T-helper 1 cell (primary cell): ENCODE measurements around the gene FAM89A.

Source experiments
- DNase-seq, 5 donors: peaks; one replicate each; pipeline ENCODE4 v3.0.0-alpha.2; 2012 to 2020
- total RNA-seq, 4 donors: gene quantifications; one replicate each; lab custom pipeline; 2026; lab: John Stamatoyannopoulos, UW

FAM89A gene
- 0.80 to 2.2 (median 1.3) reads per million in 4 donors for total RNA-seq

DNA sequence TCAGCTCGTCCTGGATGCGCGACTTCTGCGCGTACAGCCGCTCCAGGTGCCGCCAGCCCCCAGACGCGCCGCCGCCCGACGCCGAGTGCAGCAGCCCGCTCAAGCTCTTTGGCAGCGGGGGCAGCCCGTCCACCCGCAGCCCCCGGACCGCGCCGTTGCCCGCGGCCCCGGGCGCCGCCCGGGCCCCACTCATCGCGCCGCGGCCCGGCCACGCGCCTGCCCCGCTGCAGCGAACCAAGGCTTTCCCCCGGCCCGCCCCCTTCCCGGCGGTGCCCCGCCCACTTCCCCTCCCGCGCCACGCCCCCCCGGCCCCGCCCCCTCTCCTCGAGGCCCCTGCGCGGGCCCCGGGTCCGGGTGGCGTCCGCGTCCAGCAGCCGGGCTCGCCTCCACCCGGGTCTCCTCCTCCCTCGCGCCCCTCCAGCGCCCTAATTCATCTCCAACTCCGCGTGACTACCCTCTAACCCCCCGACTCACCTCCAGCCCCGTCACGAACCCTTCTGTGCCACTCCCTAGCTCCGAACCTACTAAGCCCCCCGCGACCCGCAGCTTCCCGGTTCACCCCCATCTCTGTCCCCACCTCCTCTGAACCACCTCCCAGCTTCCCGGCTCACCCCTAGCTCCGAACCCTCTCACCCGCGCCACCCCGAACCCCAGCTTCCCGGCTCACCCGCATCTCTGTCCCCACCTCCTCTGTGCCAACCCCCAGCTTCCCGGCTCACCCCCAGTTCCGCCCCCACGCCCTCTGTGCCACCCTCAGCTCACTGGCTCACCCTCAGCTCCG lies at the start of gene FAM89A:
TSS of gene FAM89A (minus strand) at position 236 of the 781 bp plus-strand sequence. CDS start at position 193, 43 bp downstream.
- DNase-seq, result peak; percentile 53 to 71 (median 62)

- no peak for DNase-seq
Observed at GRCh38 chr1:231084353-231084752, 44.3 kb upstream of the FAM89A start.

DNA sequence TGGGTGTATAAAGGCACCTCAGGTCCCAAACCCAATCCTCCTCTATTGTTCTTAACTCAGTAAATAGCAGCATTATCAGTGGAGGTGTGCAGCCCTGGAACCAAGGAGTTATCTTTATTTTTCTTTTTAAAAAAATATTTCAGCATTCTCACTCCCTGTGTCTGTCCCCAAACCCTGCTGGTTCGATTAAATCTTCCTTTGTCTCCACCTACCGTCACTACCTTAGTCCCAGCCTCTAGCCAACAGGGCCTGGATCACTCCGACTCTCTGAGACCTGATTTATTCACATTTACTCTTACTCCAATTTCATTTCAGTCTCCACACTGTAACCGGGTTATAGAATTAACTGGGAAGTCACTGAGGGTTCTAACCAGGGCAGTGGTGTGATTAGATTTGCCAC lies 39.1 kb upstream of the FAM89A start:
- no peak for DNase-seq

DNA sequence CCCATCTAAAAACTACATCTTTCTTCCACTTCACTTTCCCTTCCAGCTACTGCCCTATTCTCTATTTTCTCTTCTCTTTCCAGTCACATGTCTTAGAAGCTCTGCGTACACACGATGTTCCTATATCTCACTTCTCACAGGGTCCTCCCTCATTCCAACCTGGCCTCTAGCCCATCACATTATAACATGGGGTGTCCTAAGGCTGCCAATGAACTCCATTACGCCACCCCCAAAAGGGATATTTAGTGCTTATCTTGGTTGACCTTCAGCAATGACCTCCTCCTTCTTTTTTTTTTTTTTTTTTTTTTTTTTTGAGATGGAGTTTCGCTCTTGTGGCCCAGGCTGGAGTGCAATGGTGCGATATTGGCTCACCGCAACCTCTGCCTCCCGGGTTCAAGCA lies 38.2 kb upstream of the FAM89A start:
- DNase-seq, result no peak

DNA sequence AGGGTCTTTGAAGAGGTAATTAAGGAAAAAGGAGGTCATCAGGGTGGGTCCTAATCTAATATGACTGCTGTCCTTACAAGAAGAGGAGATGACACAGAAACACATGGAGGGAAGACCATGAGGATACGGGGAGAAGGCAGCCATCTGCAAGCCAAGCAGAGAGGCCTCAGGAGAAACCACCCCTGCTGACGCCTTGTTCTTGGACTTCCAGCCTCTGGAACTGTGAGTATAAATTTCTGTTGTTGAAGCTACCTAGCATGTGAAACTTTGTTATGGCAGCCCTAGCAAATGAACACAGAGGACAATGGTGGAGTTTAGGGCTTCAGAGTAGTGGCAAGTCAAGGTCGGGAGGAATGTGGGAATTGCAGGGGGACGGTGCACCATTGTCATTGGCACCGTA lies 36.7 kb upstream of the FAM89A start:
- no peak for DNase-seq

- DNase-seq, result no peak
Observed at GRCh38 chr1:231075497-231075896, 35.4 kb upstream of the FAM89A start.

DNA sequence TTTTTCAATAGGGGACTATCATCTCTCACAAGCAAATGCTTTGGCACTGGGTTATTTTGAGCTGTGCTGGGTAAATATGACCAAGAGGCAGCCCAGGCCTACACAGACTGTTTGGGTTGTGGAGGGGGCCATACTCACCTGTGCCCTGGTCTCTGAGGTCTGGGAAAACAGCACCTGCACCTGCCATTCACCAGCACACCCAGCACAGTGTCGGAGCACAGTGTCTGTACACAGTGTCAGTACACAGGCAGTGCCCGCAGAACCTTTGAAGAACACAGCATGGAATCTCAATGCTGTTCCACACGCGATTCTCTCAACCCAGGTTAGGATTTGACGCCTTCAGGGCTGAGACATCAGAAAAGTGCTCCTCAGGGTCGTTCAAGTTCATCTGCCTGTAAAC lies 35.0 kb upstream of the FAM89A start:
- no peak for DNase-seq

DNA sequence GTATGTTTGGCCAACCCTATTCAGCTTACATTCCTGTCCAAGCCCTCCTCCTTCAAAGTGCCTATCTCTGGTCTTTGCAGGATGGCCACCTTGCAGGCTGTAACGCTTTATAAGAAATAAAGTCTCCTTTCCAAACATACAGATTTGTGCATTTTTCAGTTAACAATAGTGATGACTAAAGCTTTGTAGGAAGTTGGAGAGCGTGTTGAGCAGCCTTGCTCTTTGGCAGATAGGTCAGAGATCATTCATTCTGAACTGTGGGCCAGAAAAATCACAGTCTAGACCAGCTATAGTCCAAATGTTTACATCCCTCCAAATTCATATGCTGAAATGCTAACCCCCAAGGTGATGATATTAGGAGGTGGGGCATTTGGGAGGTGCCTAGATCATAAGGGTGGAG lies 34.0 kb upstream of the FAM89A start:
- DNase-seq, result no peak

DNA sequence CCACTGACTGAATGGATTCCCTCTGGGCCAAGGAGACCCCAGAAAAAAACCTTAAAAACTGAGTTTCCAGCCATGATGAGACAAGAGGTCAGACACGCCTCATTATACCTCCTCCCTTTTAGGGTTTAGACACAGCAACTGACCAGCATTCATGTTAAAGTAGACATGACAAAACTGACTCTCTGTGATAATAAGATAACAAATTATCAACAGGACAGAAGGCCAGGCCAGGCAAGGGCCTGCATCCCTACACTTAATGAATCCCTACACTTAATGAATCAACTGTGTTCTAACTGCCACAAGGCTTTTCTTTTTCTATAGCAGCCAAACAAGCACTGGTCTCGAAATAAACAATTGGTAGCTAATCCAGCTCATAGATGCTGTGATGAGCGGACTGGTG lies 33.3 kb upstream of the FAM89A start:
- DNase-seq, result no peak

GRCh38 chr1:231072502-231073094 lies 32.5 kb upstream of the FAM89A start:
- DNase-seq, result no peak

GRCh38 chr1:231072041-231072440 lies 32.0 kb upstream of the FAM89A start:
- no peak for DNase-seq

- DNase-seq, result no peak
Observed at GRCh38 chr1:231070758-231071444, 30.8 kb upstream of the FAM89A start.

GRCh38 chr1:231069333-231069732 lies 29.3 kb upstream of the FAM89A start:
- no peak for DNase-seq

- no peak for DNase-seq
Observed at GRCh38 chr1:231068762-231069161, 28.7 kb upstream of the FAM89A start.

GRCh38 chr1:231065510-231066241 lies 25.6 kb upstream of the FAM89A start:
- DNase-seq, result no peak

- DNase-seq, result no peak
Observed at GRCh38 chr1:231064418-231064817, 24.4 kb upstream of the FAM89A start.

GRCh38 chr1:231063331-231063730 lies 23.3 kb upstream of the FAM89A start:
- DNase-seq, result no peak

DNA sequence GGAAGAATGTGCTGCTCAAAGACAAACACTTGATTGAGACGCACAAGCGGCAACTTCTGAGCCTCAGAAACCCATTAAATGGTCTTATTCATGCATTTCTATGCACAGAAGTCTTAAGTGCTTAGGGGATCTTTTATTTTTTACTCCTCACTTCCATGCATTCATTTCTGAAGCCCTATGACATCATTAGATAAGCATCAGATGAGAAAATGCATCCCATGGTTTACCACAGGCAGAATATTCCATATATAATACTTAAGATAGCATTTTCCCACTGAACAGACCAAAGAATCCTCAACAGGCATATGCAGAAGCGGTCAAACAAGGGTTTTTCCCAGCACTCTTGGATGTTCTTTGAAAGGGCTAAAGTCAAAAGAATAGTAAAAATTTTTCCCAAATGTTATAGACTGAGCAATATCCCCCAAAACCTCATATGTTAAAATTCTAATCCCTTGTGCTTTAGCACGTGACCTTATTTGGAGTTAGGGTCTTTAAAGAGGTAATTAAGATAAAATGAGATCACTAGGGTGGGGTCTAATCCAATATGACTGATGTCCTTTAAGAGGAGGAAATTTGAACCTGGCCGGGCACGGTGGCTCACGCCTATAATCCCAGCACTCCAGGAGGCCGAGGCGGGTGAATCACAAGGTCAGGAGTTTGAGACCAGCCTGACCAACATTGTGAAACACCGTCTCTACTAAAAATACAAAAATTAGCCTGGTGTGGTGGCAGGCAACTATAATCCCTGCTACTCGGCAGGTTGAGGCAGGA lies 22.6 kb upstream of the FAM89A start:
- DNase-seq, result no peak

DNA sequence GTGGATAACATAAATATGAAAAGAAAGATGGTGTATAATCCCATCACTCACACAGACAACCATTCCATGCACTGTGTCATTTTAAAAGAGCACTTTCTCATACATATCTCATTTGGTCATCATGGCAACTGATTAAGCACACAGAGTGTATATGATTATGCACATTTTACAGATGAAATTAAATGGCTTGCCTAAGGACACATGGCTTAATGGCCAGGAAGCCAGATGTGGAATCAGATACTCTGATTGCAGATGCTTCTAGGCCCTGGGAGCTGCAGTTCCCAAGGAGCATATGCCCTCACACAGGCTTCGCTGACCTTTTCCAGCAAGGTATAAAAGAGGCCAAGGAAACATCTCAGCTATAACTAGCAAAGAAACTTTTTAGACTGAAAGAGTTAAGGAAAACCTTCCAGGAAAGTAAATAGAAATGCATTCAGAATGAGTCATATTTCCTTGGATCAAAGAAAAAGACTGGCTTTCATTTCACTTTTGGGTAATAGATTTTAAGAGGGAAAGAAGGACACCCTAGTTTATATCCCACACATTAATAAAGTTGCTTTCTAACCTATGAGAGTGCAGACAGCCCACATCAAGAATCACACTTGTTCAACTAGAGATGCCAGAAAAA lies 19.6 kb upstream of the FAM89A start:
- DNase-seq, result no peak

DNA sequence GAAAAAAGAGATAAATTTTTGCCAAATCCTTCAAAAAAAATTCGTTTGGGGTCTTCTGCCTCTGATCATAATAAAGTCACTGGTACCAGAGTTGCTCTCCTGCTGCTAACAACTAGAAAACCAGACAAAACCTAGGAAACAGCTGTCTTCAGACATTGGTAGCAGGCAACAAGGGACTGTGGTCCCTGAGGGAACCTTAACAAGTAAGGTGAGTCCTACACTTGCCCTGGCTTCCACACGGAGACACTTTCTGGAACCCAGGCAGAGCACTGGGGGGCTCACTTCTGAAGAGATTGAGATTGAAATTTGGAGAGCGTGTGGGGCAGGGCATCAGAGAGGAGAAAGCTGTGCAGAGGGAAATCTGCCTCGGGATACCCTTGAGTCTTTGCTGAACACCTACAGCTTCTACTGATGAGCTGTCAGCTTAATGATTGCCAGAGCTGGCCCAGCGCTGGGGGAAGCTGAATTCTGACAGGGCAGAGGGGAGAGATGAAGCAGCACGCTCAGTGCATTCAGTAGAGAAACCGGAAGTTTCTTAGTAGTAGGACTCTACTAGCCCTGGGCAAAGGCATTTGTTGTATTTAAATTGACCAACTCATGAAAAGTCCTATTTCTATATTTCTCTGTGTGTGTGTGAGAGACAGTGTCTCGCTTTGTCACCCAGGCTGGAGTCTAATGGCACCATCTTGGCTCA lies 18.5 kb upstream of the FAM89A start:
- DNase-seq, result no peak

DNA sequence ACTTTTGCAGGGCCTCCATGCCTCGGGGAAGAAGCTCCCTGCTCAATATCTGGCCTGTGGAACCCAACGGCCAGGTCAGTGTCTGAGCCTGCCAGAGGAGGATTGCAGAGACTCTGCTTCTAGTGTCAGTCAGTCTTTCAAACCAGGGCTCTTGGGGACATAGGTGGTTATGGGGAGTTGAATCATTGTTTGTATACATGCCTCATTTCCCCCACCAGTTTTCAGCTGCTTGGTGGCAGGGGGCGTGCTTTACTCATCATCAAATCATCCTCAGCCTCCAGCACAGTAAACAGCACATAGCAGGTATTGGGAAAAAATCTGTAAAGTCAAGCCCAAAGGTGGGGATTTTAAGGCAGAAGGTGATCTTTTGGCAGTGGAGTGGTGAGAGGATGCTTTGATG lies 17.4 kb upstream of the FAM89A start:
- no peak for DNase-seq
